Left lung (tissue), 10 donors: ENCODE results near the gene TFRC. TPM values are rescaled to one million over a fixed set of nuclear protein-coding genes. Genes with fewer than 3 reads are reported as not detected.
A peak's percentile ranks its signal among the peaks of the same experiment; 100 is the strongest.

Source experiments
- ATAC-seq: fragments of 200-7000 bp; cut with Tn5 transposase; one replicate; pipeline ENCODE4 v1.9.1; 2020; ENCODE audit warnings: moderate library complexity
- DNase-seq, 4 donors: peaks; one replicate each; pipeline ENCODE4 v3.0.0-alpha.2; 2013 to 2020
- H3K27ac ChIP-seq, 2 donors: fragments of 200-600 bp; sonication (generic) in 1 of 2; one replicate each; pipeline versions ENCODE4 v1.5.0 to v1.8.0; 2020 to 2021
- H3K27me3 ChIP-seq, 2 donors: fragments of 200-600 bp; sonication (generic) in 1 of 2; one replicate each; pipeline versions ENCODE4 v1.5.0 to v1.8.0; 2020 to 2021
- H3K36me3 ChIP-seq, 2 donors: fragments of 200-600 bp; sonication (generic) in 1 of 2; one replicate each; pipeline versions ENCODE4 v1.5.0 to v1.8.0; 2020 to 2021
- H3K4me1 ChIP-seq, 2 donors: fragments of 200-600 bp; one replicate each; pipeline ENCODE4 v1.8.0; 2021
- H3K4me3 ChIP-seq, 2 donors: fragments of 200-600 bp; sonication (generic) in 1 of 2; one replicate each; pipeline versions ENCODE4 v1.5.0 to v1.8.0; 2020 to 2021; ENCODE audit warnings: mild to moderate bottlenecking in 1 of 2
- H3K9me3 ChIP-seq, 2 donors: fragments of 200-600 bp; sonication (generic) in 1 of 2; one replicate each; pipeline versions ENCODE4 v1.5.0 to v1.8.0; 2020 to 2021
- CTCF ChIP-seq, 2 donors: fragments of 200-600 bp; sonication (generic) in 1 of 2; IDR thresholded peaks; one replicate each; pipeline versions ENCODE4 v1.5.0 to v1.8.0; 2021; ENCODE audit warnings: antibody characterized with exemption in 2 of 2
- intact Hi-C, 2 donors: fragments of 100-400 bp; cut with DNase I; formaldehyde crosslinking; loops; one replicate each; pipeline versions ENCODE4 v1.11.2 to v1.14.2; 2022
- polyA plus RNA-seq, 6 donors: library from polyadenylated mRNA; unstranded; fragments of 120-200 nt; gene quantifications; one replicate each; pipeline ENCODE4 v1.2.1, GENCODE V29; 2013; ENCODE audit not compliant: insufficient read length in 6 of 6
- total RNA-seq, 2 donors: library from RNA; stranded (reverse); fragmentation: NEBNext Ultra II Directional; extraction: Animal tissue kit (Norgen Biotek cat#: 25700); gene quantifications; one replicate each; pipeline ENCODE4 v1.2.1, GENCODE V29; 2021
- donor health status: DM: no; HTN: yes; CAD: no.
- donor health status: DM: no; HTN: no; CAD: no.

Gene TFRC
- total and polyA plus RNA-seq, 8 donors = 41.4 to 327 (median 47.6) TPM

- no peak overlapping the region for H3K4me3 ChIP-seq
- peaks cover 6 to 40% of the 10 kb centered on the region in 2 donors for H3K4me1 ChIP-seq
- intact Hi-C loops = no loop called here
- no peak overlapping the region for H3K27ac ChIP-seq
- no peak for ATAC-seq
- H3K36me3 ChIP-seq = no peaks in the 10 kb centered on the region
- H3K9me3 ChIP-seq = no peaks in the 10 kb centered on the region
- no peak for TF ChIP-seq CTCF (IDR thresholded peaks at IDR 0.05)
- DNase-seq = no peak
- no peaks in the 10 kb centered on the region for H3K27me3 ChIP-seq
Observed at GRCh38 chr3:196124608-196125007, 42.7 kb upstream of the TFRC start.

GRCh38 chr3:196122688-196123046, 40.8 kb upstream of the TFRC start:
- H3K4me3 ChIP-seq = no peak overlapping the region
- TF ChIP-seq CTCF (IDR thresholded peaks at IDR 0.05) = no peak
- intact Hi-C loops = no loop called here
- H3K9me3 ChIP-seq = no peaks in the 10 kb centered on the region
- no peaks in the 10 kb centered on the region for H3K27me3 ChIP-seq
- DNase-seq (no peak), ATAC-seq (no peak)
- no peak overlapping the region for H3K27ac ChIP-seq
- H3K36me3 ChIP-seq = no peaks in the 10 kb centered on the region
- peaks cover 6 to 37% of the 10 kb centered on the region in 2 donors for H3K4me1 ChIP-seq

- Histone ChIP-seq H3K27ac (no peak overlapping the region), H3K27me3 (no peaks in the 10 kb centered on the region), H3K36me3 (no peaks in the 10 kb centered on the region), H3K4me1 (peaks cover 6 to 35% of the 10 kb centered on the region in 2 donors), H3K9me3 (no peaks in the 10 kb centered on the region), H3K4me3 (no peak overlapping the region)
- TF ChIP-seq CTCF (IDR thresholded peaks at IDR 0.05) = no peak
- ATAC-seq (peak; percentile 63), DNase-seq (peak in 1 of 4 donors; percentile 48)
- intact Hi-C loops = no loop called here
Observed at GRCh38 chr3:196122021-196122687, 40.3 kb upstream of the TFRC start.

GRCh38 chr3:196121066-196121465, 39.2 kb upstream of the TFRC start:
- no peaks in the 10 kb centered on the region for H3K36me3 ChIP-seq
- no peak overlapping the region for H3K4me3 ChIP-seq
- DNase-seq = no peak
- H3K4me1 ChIP-seq = peaks cover 6 to 35% of the 10 kb centered on the region in 2 donors
- TF ChIP-seq CTCF (IDR thresholded peaks at IDR 0.05) = no peak
- ATAC-seq = no peak
- no peaks in the 10 kb centered on the region for H3K9me3 ChIP-seq
- H3K27me3 ChIP-seq = no peaks in the 10 kb centered on the region
- intact Hi-C loops = no loop called here
- no peak overlapping the region for H3K27ac ChIP-seq

- H3K27ac ChIP-seq = no peak overlapping the region
- H3K9me3 ChIP-seq = no peaks in the 10 kb centered on the region
- peak in 2 of 4 donors; percentile 45 to 48 for DNase-seq
- H3K4me3 ChIP-seq = no peak overlapping the region
- no peaks in the 10 kb centered on the region for H3K27me3 ChIP-seq
- H3K4me1 ChIP-seq = peaks cover 6 to 35% of the 10 kb centered on the region in 2 donors
- TF ChIP-seq CTCF (IDR thresholded peaks at IDR 0.05) = no peak
- H3K36me3 ChIP-seq = no peaks in the 10 kb centered on the region
- ATAC-seq = peak; percentile 43
- intact Hi-C loops = no loop called here
Observed at GRCh38 chr3:196120291-196120951, 38.5 kb upstream of the TFRC start.
